ENCODE data around the gene SLC8A3.
A peak's percentile ranks its signal among the peaks of the same experiment; 100 is the strongest.

Gene SLC8A3

DNA sequence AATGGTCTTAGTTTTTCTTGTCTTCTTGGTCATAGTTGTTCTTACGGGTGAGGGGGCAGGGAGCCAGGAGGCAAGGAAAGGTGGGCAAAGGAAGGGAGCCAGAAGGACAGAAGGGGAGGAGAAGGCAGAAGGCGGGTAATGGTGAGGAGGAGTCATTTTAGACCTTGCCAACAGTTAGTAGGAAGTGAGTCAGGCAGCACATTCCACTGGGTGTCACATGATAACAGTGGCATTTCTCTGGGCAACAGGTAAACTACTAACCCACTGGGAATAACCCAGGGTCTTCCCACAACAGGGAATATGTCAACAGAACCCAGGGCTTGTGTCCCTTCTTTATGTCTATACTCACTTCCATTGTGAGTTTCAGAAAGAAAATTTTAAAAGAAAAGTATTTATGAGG is 127.6 kb downstream of the SLC8A3 start:
- DNase-seq, result no peak

DNA sequence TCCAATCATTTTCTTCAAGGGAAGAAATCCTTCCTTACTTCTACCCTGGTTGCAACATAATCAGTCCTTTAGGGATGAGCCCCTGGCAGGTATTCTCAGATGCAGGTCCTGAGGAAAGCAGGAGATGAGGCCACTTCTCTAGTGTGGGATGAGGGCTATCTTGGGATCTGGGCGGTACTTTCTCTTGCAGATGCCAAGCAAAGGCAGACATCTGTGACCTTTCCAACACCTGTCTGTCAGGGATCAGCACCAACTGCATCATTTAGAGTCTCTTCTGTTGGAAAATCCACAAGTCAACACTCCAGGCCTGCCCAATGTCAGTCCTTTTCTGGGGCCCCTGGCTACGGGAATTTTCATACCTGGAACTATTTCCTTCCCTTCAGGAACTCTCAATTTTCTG is 129.2 kb downstream of the SLC8A3 start:
- DNase-seq, result no peak

DNA sequence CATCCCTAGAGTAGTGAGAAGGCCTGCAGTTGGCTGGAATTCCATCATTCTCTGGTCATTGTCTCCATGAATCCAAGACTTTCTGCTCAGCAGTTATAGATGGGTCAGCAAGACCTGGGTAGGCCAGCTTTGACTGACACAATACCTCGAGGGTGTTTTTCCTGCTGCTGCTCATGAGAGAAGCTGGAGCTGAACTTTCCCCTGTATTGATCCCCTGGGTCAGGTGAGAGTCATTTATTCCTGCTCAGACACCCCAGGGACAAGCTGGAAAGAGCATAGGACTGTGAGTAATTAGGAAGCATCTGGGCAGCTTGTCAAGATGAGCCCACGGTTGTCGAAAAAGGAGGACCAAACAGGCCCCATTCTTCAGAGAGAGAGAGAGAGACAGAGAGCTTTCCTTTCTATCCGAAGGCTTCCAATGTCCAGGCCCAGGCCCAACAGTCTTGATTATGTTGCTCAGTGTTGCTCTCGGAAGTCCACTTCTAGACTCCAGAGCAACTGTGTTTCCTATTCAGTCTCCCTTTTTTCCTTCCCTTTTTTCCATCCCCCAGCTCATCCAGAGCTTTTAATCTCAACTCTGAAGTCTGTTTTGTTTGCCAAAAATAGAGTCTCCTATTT is 131.1 kb downstream of the SLC8A3 start:
- no peak for DNase-seq

DNA sequence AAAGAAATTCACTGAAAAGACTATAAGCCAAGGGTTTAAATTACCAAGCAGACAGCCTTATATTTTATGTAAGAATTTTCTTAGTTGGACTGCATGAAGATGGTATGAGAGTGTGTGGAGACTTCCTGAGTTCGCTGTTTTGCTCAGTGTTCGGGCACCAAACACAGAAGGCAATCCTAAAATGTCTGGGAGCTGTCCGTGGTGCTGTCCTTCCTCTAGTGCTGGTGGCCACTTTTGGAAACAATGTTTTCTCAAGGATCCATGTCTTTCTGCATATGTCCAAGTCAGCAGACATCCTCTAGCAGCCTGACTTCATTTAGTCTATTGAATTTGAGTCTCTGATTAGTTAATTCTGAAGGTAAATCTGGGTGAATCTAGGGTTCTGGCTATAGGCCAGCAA is 135.8 kb downstream of the SLC8A3 start:
- DNase-seq, result peak; percentile 14

DNA sequence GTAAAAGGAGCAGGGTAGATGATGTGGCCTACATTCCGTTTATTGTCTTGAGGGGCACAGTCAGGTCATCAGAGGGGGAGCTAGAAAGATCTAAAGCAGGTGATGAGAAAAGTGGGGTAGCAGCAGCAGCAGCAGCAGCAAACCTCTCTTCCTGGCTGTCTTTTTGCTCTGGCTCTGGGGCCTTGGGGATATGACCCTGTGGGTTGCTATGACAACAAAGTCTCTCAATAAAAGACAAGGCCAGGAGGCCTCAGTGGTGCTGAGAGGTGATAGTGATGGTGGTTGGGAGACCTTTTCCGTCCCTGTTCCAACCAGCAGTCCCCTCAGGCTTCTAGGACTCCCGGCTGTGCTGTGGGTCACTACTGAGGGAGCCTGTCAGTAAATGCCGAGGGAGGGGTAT is 138.6 kb downstream of the SLC8A3 start:
- DNase-seq, result no peak

DNA sequence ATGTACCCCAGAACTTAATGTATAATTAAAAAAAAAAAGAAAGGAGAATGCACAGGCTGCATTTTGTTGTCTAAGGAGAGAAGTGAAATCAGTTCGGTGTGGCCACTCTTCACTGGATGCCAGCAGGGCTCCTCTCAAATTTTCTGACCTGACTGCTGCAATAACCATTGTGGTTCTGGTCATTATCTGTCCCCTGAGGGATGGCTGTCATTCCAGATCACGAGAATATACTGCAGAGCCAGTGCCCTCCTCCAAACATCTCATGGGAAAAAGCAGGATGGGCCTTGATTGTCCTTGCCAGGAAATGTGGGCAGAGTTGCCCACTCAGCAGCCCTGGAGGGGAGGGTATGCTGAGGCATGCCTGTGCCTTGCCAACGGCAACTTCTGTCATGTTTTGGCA is 139.1 kb downstream of the SLC8A3 start:
- DNase-seq, result no peak

DNA sequence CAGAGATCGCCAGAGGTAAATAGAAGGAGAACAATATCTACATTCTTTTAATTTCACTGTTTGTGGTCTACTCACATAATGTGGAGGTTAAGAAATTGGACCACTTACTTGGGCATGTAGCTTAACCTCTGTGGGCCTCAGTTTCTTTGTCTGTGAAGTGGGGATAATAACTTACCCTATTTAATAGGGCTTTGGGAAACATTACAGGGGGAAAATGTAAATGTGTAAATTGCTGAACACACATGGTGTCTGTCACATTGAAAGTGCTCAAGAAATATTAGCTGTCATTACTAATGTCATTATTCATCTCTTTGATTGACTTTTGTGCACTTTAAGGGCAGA is 140.5 kb downstream of the SLC8A3 start:
- no peak for DNase-seq

DNA sequence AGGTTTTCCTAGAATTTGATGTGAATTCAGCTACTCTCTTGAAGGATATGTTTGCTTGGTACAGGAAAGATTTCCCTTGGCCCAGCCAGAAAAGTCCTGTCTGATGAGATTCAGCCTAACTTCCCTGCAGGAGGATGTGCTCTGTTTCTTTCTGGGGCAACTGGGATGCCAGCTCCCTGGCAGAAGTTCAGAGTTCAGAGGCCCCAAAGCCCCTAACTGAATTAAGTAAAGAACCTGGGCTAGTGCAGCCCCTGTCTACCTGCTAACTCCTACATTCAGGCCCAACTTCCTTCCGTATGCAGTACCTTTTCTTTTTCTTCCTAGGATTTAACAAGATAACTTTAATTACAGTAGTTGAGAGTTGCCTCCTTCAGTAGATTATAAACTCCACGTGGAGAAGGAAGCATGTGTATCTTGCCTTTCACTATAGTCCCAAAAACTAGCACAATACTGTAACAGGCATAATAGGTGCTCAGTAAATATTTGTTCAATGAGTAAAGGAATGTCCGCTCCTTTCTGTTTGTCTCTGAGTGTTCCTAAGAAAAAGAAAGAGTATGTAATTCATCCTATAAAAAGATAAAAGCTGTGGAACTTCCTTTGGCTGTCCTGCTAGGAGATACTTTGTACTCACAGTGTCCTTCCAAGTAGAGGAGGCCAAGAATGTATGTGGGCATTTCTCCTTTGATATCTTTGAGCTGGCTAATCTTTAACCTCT is 141.0 kb downstream of the SLC8A3 start:
- no peak for DNase-seq

DNA sequence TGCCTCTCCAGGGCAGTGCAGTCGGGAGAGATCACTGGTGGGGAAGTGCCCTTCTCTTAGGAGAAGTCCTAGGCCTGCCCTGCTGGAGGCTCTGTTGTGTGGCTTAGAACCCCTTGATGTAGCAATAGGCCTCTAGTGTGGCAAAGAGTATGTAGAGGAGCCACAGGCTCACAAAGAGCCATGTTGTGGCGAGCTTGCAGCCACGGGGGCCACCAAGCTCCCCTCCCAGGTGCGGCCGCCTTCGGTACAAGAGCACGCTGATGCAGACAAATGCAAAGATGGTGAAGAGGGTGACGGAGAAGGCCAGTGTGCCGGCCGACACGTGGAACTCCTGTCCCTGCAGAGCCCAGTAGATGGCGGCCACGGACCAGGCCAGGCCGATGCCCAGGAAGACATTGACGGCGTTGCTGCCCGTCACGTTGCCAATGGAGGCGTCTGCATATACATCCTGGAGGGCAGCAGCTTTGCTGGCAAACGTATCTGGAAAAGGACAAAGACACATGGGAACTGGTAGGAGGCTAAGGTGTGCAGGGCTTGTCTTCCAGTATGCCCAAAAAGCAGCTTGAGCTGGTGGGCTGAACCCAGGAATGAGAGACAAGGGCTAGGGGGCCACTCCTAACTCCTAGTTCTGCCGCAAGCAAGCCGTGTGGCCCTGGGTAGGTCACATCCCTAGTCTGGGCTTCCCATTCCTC is 142.8 kb downstream of the SLC8A3 start:
- DNase-seq, result peak; percentile 28

DNA sequence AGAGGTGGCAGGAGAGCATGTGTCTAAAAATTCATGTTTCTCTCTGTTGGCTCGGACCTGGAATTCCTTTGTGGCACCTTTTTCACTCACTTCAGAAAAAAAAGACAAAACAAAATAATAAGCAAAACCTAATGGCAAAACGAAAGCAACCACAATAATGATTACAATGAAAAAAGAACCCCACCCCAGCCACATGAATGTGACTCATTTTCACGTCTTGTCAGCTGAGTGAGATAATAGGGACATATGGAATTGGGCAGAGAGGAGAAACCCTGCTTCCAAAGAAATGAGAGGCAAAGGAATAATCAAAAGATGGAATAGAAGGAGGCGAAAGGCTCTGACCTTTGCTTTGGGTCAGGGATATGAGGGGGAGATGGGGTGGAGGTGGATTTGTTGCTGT is 143.4 kb downstream of the SLC8A3 start:
- DNase-seq, result no peak

DNA sequence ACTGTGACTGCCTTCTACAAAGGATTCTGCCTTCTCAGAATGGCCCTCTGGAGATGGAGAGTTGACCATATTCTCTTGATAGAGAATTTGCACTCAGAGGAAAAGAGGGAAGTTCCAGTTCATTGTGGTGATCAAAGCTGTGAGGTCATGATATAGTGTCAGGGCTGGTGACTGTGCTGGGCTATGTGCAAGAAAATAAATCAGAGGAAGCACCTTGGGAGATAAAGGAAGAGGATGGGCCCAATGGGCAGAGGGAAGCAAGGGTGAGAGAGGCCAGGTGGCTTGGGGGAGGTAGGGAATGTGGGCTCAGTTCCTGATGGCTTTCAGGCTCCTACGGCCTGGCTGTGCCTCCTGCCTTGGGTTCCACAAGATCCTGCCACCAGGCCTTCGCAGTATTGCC is 145.8 kb downstream of the SLC8A3 start:
- no peak for DNase-seq

DNA sequence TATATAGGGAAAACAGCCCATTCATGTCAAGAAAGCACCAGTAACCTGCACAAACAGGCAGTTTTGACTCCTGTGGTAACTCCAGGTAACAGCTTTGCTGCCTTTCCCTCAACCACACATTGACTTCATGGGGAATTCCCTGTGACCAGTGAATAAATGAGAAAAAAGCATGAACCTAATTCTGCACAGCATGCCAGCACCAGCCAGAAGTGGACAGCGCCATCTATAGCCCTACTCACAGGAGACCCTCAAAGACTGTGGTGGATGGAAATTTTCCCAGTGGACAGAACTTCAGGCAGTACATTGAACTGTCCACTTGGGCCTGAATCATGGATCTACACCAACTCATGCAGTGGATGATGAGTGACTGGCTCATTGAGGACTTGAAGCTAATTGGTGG is 152.1 kb downstream of the SLC8A3 start:
- DNase-seq, result no peak

DNA sequence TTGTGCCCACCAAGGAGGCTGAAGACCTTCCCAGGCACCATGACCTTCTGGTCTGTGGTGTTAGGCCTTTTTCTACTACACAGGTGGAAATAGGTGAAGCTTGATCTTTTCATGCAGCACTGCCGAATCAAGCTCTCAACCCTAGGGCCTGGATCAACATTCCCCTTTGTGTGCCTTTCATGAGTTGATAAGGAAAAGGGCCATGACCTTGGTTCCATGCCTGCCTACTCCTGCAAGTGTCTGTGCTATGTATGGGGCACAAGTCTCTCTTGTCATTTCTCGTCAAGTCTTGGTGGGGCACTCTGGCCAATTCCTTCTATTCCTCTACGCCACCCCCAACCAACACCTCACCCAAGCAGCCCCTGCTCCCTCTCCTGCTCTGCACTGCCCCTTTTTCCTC is 154.5 kb downstream of the SLC8A3 start:
- no peak for DNase-seq

DNA sequence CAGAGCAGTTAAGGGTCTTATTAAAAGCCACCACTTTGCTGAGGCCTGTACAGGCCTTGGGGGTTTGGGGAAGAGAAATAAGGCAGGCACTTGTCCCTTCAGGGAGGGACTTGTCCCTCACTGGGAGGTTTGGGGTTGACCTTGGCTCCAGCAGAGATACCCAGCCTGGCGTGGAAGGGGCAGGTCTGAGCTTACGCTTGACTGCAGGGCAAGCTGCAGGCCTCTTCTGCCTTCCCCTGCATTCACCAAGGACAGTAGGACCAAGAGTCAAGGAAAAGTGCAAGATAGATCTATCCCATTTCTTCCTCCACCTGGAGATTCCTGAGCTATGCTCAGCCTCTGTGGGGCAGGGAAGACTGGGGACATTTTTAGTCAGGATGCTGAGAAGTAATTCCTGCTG is 155.2 kb downstream of the SLC8A3 start:
- no peak for DNase-seq

DNA sequence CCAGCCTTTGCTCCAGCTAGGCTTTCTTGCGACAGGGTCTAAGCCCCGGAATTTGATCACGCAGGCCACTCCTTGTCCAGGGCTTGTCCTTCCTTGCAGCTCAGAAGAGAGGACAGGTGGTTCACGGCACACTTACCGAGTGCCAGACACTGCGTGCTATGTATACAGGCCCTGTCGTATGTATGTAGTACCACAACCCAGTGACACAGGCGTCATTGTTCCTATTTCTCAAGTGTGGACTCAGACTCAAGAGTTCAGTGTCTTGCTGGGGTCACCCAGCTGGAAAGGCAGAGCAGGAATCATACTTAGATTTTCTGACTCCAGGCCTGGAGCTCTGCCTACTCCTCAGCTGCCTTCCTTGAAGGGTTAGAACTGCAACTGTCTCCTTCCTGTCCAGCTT is 155.6 kb downstream of the SLC8A3 start:
- DNase-seq, result no peak

DNA sequence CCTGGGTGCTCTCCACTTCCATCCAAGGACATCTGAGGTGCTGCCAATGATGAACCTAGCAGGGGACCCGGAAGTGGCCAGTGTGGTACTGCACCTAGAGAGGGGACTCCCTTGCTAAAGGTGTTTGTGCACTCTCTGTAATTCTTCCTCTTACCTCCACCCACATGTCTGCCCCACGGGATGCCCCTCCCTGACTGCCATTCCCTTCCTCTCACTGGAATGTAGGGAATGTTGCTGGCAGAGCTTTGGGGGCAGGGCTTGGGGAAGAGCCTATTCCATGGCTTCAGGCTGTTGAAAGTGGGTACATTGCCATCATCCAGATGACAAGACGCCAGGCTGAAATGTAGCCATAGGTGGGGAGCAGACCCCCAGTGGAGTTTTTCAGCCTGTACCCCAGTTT is 156.3 kb downstream of the SLC8A3 start:
- no peak for DNase-seq

DNA sequence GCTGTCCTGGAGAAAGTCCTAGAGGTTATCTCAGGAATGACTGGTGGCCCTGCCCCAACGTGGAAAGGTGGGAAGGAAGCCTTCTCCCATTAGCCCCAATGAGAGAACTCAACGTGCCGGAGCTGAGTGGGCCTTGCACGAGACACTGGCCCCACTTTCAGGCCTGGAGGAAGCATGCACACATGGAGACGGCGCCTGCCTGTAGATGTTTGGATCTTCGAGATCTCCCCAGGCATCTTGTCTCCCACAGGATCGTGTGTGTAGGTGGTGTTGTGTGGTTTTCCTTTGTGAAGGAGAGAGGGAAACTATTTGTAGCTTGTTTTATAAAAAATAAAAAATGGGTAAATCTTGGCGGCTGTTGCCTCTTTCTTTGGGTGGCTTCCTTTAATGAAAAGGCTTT is 156.7 kb downstream of the SLC8A3 start:
- no peak for DNase-seq

DNA sequence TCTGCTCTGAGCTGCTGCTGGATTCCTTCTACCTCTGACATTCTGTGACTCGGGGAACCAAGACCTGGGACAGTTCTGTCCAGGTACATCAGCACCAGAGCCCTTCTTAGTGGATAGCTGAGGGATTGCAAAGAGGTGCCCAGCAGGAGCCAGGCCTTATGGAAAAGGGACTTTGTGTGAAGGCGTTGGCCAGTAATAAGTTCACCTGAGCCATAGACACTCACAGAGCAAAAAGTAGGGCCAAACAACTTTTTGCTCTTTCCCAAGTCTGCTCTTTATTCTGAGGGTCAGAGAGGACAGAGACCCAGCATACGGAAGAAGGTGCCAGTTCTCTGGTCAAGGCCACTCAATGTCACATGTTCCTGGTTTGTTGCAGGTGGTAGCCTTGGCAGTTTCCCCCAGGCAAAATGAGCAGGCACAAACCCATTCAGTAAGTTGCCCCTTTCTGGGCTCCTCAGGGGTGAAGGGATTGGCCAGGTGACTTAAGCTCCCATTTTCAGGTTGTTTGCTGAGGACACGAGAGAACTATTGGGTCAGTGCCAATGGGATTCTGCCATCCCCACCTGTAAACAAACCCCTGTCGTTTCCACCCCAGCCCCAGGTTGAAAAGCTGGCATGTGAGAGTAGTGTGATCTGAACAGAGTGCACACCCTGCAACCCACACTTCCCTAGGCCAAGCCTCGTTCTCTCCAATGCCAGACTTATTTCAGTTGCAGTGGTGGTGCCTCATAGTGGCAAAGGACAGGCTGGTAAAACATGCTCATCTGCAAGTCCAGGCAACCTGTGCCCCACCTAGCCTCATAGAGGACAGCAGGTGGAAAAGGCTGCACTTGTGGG is 159.2 kb downstream of the SLC8A3 start:
- no peak for DNase-seq

DNA sequence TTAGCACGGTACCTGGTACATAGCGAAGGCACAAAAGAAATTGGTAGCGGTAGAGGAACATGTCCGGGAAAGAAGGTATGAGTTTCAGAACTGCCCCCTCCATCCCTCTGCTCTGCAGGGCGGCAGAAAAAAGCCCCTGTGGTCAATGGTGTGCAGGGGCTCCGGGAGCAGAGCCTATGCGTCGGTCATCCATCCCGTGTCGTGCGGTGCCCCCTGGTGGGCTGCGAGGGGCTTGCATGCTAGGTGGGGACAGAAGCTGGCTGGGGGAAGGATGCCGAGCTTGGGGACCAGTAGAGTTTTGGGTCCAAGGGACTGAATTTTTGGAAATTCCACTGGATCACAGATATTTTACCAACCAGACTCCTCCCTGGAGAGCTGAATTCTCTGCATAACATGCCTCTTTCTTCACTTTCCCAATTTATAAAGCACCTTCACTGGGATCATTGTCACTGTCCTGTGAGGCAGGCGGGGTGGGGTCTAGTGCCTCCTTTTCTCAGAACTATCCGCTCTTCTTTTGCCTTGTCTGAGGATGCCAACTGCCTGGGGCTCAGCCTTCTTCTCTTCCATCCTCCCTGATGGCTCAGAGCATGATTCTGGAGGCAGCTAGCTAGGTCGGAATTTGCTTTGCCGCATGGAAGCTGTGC is 160.8 kb downstream of the SLC8A3 start:
- DNase-seq, result peak; percentile 29

DNA sequence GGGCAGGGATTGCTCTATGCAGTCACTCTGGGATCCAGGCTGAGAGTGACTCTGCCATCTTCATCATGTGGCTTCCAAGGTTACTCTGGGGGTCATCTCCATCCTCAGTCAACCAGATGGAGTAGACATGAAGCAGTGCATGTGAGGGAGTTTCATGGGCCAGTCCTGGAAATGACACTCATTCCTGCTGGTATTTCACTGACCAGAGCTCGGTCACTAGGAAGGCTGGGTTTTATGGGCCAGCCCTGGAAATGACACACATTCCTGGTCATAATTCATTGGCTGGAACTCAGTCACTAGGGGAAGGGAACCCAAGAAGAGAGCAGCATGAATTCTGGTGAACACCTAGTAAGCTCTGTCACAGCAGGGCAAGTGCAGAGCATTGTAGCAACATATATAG is 164.9 kb downstream of the SLC8A3 start:
- no peak for DNase-seq

DNA sequence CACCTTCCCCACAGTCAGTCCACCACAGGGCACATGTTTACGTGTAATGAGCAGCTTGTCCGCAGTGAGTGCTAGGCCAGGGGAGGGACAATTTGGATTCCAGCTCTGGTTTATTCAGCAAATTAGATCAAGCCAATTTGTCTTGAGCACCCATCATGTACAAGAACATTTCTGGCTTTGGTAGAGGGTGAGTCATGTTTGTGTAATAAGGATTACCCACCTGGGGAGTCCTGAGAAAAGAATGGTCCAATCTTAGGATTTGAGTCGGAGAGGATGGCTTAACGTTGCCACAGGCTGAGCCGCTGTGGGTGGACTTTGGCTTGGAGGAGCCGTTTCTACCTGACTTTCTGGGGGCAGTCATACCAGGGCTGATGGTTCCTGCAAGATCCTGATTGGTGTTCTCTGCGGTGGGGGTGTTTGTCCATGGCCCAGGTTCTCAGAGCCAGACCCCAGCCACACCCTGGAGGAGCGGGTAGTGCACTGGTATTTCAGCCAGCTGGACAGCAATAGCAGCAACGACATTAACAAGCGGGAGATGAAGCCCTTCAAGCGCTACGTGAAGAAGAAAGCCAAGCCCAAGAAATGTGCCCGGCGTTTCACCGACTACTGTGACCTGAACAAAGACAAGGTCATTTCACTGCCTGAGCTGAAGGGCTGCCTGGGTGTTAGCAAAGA is 165.8 kb downstream of the SLC8A3 start:
- no peak for DNase-seq

DNA sequence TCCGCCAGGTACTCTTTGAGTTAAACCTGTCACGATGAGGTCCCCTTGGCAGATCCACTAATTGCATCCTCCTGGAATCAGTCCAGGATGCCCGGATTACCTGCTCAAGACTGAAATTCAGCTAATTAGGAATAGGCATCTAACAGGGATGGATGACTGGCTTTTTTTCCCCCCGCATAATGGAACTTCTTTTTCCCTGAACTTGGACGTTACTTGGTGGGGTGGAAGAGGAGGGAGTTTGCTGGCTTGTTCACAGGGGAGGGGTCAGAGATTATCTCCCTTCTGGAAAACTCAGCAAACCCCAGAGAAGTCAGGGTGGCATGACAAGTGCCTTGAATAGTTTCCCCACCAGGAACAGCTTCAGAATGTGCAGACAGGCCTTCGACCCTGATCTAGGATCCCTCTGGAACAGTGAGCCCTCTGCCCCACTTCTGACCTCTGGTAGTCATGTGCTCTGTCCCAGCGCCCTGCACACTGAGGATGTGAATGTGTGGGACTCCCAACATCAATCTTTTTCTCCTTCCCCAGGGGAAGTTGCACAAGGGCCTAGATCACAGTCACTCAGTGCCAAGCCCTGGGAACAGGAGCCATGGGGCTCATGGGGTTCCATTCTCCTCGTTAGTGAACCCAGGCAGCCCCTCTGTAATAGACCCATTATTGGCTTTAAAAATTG is 167.1 kb downstream of the SLC8A3 start:
- no peak for DNase-seq

All from fibroblast of skin of abdomen (primary cell).